SK-N-SH (cell line): ENCODE results near the gene ANKRD37.

Experiments used
- FOXJ3 ChIP-seq: sonication (generic); formaldehyde crosslinking; IDR thresholded peaks from 2 replicates; pipeline ENCODE4 v1.5.1; 2020; ENCODE audit warnings: mild to moderate bottlenecking, missing genetic modification reagents
- GABPA ChIP-seq: IDR thresholded peaks from 2 replicates; pipeline ENCODE4 v1.4.0; 2012; ENCODE audit warnings: low read depth, mild to moderate bottlenecking
- GATA2 ChIP-seq: sonication (generic); formaldehyde crosslinking; IDR thresholded peaks from 2 replicates; pipeline ENCODE4 v1.5.0; 2020; ENCODE audit warnings: mild to moderate bottlenecking, missing genetic modification reagents
- POLR2AphosphoS5 ChIP-seq: IDR thresholded peaks from 2 replicates; pipeline ENCODE4 v1.6.1; 2012; ENCODE audit warnings: low read depth, low read length
- TF ChIP-seq, protein P1 (sequence below): fragments of 200-600 bp; sonication (generic); IDR thresholded peaks from 2 replicates; pipeline ENCODE4 v1.6.1; 2017; ENCODE audit warnings: antibody characterized with exemption, mild to moderate bottlenecking, moderate library complexity

DNA sequence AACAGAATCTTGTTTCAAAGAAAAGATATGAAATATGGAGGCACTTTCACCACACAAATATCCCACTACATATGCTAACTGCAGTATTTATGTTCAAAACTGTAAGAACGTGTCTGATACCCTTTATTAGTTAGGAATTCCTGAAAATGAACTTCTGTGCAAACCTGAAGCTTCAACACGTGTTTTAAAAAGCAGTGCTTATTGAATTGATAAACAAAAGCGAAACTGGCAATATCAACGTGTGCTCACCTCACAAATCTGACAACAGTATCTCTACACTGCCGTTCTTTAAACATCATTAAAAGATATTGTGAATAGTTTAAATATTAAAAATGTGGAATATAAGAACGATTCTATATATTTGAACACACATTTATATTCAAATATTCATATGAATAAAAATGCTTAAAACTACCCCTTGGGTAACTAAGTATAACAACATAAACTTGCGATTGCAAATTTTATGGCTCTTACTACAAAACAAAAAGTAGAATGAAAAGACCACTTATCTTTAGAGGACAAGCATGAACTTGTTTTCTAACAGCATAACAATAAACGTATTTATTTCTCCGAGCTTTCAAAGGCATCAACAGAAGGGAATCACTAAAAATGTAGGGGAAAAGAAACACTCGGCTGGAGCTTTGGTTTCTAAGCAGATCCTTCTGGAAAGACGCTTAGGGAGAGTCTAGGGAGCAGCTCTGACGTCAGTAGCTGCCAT lies 1.2 kb upstream of the ANKRD37 start, which contains the start of gene LRP2BP:
- TF ChIP-seq POLR2AphosphoS5 (peak; percentile 58; the same call in 1 of the 2 replicates), GATA2 (CRISPR knock-in tag) (no peak), FOXJ3 (CRISPR knock-in tag) (no peak), GABPA (peak; percentile 57; the same call in 1 of the 2 replicates)
- TF ChIP-seq, protein P1, sequence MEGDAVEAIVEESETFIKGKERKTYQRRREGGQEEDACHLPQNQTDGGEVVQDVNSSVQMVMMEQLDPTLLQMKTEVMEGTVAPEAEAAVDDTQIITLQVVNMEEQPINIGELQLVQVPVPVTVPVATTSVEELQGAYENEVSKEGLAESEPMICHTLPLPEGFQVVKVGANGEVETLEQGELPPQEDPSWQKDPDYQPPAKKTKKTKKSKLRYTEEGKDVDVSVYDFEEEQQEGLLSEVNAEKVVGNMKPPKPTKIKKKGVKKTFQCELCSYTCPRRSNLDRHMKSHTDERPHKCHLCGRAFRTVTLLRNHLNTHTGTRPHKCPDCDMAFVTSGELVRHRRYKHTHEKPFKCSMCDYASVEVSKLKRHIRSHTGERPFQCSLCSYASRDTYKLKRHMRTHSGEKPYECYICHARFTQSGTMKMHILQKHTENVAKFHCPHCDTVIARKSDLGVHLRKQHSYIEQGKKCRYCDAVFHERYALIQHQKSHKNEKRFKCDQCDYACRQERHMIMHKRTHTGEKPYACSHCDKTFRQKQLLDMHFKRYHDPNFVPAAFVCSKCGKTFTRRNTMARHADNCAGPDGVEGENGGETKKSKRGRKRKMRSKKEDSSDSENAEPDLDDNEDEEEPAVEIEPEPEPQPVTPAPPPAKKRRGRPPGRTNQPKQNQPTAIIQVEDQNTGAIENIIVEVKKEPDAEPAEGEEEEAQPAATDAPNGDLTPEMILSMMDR = no peak
